COLO668 (cell line): Measurements from ENCODE around the gene RAB31.
"Not testable (repeated sequence)": the region's sequence is repeated elsewhere in the genome, so short reads cannot be mapped to it uniquely, and the experiment has no call there.

Experiments used
- DNase-seq: peaks from one replicate; lab custom pipeline; 2025; ENCODE audit not compliant: unreplicated experiment; lab: John Stamatoyannopoulos, UW

The RAB31 gene, protein sequence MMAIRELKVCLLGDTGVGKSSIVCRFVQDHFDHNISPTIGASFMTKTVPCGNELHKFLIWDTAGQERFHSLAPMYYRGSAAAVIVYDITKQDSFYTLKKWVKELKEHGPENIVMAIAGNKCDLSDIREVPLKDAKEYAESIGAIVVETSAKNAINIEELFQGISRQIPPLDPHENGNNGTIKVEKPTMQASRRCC

DNA sequence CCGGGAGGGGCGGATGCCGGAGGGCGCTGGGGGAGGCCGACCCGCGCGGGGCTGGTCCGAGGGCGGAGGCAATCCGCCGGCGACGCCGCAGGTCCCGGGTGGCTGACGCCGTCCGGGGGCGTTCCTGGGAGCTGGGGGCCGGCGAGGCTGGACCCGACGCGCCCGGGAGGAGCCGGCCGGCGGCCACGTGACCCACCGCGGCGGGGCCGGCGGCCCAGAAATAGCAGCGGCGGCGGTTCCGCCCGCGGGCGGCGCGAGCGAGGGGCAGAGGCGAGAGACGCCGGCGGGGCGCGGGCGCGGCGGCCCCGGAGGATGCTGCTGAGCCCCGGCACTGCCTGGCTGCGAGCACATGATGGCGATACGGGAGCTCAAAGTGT is at the start of gene RAB31:
RAB31 (plus strand) TSS at position 245 of the 377 bp plus-strand sequence; CDS start at position 350, 105 bp downstream.
- DNase-seq: peak; percentile 62

- no peak for DNase-seq
Measured at GRCh38 chr18:9659499-9660375, 48.4 kb upstream of the RAB31 start.

GRCh38 chr18:9661564-9661963 is 46.5 kb upstream of the RAB31 start:
- DNase-seq: no peak

- no peak for DNase-seq
Measured at GRCh38 chr18:9663377-9663776, 44.7 kb upstream of the RAB31 start.

GRCh38 chr18:9665314-9665713 is 42.8 kb upstream of the RAB31 start:
- no peak for DNase-seq

DNA sequence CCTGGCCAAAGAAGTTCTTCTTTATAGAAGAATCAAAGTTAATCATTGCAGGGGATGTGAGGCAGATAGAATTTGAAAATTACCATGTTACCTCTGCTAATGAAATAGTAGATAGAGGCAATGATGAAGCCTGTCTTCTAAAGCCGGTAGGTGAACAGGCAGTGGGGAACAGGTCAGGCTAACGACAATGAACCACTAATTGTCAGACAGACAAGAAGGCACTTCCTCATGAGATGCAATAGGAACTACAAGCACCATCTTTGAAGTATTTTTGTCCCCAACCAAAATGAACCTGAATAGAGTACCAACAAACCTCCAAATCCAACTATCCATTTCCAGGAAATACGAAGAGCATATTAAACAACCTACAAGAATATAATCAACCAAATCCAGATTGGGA is 41.6 kb upstream of the RAB31 start:
- DNase-seq: no peak

DNA sequence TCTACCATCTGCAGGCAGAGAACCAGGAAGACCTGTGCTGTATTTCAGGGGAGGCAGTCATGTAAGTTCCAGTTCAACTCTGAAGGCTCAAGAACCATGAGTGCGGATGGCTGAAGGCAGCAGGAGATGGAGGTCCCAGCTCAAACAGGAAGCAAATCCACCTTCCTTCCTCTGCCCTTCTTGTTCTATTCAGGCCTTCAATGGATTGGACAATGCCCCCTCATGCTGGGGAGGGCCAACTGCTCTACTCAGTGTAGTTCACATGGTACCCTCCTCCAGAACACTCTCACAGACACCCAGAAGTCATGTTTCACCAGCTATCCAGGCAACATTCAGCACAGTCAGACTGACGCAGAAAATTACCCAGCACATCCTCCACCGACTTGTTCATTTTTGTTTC is 39.1 kb upstream of the RAB31 start:
- no peak for DNase-seq

- no peak for DNase-seq
Measured at GRCh38 chr18:9671214-9671613, 36.9 kb upstream of the RAB31 start.

DNA sequence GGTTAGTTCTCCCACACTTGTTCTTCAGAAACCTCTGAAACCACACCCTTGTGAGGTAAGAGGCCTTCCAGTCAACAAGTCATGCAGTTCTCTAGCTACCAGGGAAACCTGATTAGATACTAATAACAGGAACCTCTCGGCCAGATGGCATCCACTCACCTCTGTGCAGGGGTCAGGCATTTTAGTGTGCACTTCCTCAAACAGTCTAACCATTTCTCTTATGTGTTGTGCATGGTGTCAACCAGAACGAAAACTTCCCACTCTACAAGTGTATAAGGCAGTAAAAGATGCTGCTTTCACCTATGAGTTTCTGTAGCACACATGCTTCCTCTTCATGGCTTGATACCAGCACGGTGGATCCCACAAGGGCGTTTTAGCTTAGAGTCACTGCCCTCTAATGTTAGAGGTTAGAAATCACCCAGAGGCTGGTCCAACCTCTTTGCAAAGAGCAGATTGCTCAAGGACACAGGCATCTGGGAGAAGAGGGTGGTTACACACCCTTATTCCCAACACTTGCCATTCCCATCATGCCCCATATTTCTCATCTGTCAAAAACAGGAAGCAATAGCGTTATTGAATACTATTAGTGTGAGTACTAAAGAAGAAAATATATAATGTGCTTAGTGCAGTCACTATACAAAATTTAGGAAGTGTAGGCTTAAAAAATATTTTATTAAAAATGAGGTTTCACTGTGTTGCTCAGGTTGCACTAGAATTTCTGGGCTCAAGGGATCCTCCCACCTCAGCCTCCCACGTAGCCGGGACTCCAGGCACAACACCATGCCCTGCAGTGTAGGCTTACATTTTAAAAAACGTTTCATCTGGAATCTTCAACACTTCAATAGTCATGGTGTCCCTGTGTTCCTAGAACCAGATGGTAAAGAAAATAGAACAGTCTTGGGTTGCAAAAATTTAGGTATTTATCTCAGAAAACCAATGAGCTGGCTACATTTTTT is 34.5 kb upstream of the RAB31 start:
- DNase-seq: peak; percentile 72

- not testable (repeated sequence) for DNase-seq
Measured at GRCh38 chr18:9678216-9678615, 29.9 kb upstream of the RAB31 start.

- no peak for DNase-seq
Measured at GRCh38 chr18:9679125-9679524, 29.0 kb upstream of the RAB31 start.

GRCh38 chr18:9681217-9681616 is 26.9 kb upstream of the RAB31 start:
- DNase-seq: no peak

DNA sequence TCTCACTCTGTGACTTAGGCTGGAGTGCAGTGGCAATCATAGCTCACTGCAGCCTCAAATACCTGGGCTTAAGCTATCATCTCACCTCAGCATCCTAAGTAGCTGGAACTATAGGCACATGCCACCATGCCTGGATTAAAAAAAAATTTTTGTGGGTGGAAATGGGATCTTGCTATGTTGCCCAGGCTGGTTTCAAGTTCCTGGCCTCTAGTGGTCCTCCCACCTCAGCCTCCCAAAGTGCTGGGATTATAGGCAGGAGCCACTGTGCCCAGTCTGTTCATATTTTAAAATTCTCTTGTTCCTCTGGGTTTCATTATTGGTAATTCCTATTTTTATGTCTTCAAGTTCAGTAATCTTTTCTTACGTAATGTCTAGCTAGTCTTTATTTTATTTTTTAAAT is 25.5 kb upstream of the RAB31 start:
- DNase-seq: no peak

DNA sequence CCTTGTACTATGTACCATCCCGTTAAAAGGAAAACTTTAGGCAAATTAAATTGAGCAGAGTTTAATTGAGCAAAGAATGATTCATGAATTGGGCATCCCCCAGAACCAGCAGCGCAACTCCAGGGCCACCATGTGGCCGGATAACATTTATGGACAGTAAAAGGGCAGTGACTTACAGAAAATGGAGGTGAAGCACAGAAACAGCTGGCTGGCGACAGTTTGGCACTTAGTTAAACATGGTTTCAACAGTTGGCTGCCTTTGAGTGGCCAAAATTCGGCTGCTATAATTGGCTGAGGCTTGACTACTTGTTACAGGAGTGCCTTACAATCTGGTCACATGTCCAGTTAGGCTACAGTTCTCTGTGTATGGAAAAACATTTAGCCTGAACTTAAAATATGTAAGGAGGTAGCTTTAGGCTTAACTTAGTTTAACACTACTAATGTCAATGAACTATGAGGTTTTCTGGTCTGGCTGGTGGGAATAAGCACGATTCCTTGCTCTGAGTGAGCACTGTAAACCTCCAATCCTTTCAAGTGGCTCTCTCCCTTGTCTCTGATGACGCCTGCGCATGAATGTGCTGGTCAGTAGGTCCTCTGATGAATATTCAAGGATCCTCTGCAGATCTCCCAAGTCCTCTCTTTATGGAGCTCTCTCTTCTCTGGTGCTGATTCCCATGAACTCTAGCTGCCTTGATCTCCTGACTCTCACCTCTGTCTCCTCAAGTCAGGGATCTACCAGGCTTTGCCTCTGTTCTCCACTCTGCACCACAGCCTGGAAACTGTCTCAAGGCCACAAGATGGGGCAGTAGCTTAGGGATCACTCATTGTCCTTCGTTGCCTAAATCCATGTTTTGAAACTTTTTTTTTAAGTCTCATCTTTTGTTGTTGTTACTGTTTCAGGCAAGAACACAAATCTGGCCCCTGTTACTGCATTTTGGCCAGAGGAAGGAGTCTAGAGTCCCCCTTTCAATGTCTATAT is 24.4 kb upstream of the RAB31 start:
- no peak for DNase-seq

GRCh38 chr18:9684881-9685614 is 23.1 kb upstream of the RAB31 start:
- DNase-seq: no peak

- DNase-seq: no peak
Measured at GRCh38 chr18:9685615-9685890, 22.5 kb upstream of the RAB31 start.

DNA sequence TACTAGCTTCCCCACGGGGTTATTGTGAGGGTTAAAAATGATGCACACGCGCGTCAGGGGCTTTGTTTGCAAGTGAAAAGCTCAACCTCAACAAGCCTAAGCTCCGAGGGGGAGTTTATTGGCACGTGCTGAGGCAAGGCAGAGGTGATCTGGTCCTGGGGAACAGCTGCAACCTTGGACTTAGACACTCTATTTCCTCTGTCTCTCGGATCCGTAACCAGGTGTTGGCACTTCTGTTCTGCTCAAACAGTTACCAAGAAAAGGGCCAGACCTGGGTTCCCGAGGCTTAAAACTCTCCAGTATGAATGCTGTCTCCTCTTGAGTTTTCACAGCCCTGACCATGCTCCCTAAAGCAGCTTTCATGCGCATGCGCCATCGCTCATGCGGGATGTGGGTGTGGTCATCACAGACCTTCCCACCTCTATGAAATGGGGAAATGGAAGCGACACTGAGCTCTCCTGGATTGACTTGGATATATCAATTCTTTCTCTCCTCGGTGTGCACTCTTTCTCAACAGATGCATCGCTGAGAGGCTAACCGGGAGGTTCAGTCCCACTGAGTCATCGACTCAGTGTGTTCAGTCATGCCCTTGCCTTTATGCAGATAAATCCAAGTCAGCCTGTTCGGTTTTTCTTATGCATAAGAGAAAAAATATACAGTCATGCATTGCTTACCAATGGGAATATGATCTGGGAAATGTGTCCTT is 19.9 kb upstream of the RAB31 start:
- DNase-seq: no peak

DNA sequence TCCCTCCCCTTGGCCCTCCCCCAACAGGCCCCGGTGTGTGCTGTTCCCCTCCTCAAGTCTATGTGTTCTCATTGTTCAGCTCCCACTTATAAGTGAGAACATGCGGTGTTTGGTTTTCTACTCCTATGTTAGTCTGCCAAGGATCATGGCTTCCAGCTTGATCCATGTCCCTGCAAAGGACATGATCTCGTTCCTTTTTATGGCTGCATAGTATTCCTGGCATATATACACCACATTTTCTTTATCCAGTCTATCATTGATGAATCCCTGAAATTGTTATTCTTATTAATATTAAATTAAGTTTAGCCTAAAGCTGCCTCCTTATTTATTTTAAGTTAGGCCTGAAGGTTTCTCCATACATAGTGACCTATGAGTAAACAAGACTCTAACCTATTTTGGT is 18.8 kb upstream of the RAB31 start:
- DNase-seq: no peak
